NCI-H2029 treated with DMSO at 0.1 percent for 48 hours (cell line): ENCODE data around the gene SIRT7.
"Not testable (repeated sequence)": the region's sequence is repeated elsewhere in the genome, so short reads cannot be mapped to it uniquely, and the experiment has no call there.

ENCODE experiments used
- DNase-seq: peaks from one replicate; lab custom pipeline; 2025; lab: John Stamatoyannopoulos, UW

The SIRT7 gene

DNA sequence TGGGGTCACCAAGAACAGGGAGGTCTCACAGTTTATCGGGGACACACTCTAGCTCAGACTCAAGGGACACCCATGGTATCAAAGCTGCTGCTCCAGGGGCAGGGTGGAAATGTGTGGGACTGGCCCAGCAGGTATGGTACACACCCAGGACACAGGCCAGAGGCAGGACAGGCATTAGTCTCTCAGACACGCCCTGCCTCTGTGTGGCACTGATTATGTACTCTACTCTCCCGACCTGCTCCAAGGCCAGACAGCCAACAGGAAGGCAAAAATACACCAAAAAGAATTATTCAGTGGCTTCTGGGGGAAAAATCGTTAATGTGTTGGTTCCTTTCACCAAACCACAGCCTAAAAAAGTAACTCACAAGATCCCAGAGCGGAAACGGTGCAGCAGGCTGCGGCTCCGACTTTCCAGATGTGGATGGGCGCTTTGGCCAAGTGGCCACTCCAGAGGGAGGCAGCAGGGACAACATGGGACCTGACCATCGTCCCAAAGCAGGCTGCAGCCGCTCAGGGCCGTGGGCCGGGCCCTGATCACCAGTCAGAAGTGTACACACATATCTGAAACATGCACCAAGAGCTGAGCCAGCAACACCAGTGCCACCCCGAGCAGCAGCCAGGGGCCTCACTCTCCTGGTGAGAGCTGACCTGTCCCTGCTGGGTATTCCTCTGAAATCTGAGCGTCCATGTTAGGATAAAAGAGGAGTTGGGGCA lies 1.0 kb upstream of the SIRT7 start:
- no peak for DNase-seq

DNA sequence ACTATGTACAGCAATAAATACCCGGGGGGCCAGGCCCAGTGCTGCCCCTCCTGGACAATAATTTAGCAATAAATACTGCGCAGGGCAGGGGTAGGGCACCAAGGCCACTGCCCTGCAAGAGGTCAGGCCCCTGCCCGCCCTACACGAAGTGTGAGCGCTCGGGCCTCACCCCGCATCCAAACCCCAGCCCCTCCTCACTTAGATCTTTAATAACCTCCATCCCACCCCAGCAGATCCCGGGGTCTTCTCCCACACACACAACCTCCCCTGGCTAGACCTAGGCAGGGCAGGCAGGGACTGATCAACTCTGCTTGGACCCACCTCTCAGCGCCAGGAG lies 325 bp upstream of the SIRT7 start:
- DNase-seq = not testable (repeated sequence)

DNA sequence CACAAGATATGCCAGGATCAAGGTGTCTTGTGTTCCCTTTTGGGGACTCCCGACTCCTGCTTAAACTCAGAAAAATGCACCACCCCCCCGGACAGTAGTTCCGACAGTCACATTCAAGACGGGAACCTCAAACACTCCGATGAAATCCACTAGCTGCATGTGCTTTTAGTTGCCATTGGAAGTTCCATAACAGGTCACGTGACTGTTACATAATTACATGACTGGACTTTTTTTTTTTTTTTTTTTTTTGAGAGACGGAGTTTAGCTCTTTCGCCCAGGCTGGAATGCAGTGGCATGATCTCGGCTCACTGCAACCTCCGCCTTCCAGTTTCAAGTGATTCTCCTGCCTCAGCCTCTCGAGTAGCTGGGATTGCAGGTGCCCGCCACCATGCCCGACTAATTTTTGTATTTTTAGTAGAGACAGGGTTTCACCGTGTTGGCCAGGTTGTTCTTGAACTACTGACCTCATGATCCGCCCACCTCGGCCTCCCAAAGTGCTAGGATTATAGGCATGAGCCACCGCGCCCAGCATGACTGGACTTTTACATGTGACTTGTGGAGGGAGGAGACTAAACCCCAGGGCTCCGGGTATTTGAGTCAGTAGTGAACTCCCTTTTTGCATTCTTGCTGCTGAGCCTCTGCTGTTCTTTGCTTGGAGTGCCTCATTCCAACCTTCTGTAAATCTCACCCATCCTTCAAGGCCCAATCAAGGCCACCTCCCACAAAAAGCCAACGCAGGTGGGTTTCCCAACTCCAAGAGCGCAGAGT lies 1.6 kb downstream of the SIRT7 start:
- no peak for DNase-seq

- no peak for DNase-seq
Observed at GRCh38 chr17:81915331-81915730, 2.6 kb downstream of the SIRT7 start.

- no peak for DNase-seq
Observed at GRCh38 chr17:81914103-81914850, 3.7 kb downstream of the SIRT7 start.

GRCh38 chr17:81913394-81914102 lies 4.4 kb downstream of the SIRT7 start:
- DNase-seq = no peak

GRCh38 chr17:81912441-81913309 lies 5.3 kb downstream of the SIRT7 start:
- DNase-seq = no peak

- no peak for DNase-seq
Observed at GRCh38 chr17:81911969-81912368, 6.0 kb downstream of the SIRT7 start.

GRCh38 chr17:81911277-81911961 lies 6.6 kb downstream of the SIRT7 start, which contains the start of gene PCYT2:
Gene PCYT2, minus strand, starts transcription at chr17:81911399. Its CDS starts 44 bp downstream, at chr17:81911355.
- DNase-seq = peak; percentile 24

DNA sequence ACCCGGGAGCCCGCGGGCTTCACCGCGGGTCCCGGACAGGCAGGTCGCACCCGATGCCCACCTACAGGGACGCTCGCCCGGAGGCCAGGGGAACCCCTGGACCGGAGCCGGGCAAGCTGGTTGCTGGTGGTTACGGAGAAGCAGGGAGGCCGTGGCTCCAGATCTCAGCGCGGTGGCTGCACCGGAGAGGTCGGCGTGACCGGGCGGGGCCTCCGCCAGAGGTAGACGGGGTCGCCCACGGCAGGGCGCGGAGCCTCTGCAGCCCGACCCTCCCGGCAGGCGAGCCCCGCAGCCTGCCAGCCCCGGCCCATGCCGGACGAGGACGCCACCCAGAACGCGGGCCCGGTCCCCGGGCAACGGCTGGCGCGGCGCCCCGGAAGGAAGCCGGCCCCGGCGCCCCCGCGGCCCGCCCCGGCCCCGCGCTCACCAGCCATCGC lies 7.1 kb downstream of the SIRT7 start:
- DNase-seq = no peak

DNA sequence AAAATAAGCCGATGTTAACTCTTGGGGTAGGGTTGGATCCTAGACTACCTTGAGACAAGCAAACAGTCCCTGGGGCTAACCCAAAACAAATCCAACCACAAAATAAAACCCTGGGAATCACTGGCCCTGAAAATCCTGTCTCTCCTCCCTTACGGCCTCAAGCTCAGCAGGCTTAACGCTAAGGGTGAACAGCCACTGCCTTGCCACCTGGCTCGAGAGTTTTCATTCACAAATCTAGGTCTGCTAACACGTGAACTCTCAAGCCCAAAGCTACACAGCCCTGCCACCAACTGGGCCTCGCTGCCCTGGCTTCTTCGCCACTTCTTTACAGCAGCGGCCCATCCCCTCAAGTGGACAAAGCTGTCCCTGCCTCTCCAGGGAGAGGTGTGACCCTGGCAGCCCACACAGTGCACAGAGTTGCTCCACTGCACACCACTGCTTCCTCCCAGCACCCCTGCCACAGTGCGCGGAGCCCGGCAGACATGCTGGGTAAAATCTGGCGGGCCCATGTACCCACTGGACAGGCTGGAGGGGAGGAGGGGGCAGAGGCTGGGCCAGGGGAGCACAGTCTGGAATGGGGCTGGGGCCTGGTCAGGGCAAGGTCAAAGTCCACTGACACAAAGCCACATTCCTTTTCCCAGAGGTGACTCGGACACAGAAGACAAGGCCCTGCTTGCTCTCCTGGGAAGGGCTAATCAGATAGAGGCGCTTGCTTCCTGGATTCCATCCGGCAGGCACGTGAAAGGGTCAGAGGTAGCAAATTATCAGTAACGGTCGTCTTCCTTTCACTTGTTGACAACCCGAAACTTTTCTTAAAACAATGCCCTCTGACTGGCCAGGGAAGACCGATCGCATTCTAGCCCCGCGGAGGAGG lies 7.8 kb downstream of the SIRT7 start:
- no peak for DNase-seq

GRCh38 chr17:81909231-81909630 lies 8.7 kb downstream of the SIRT7 start:
- no peak for DNase-seq

DNA sequence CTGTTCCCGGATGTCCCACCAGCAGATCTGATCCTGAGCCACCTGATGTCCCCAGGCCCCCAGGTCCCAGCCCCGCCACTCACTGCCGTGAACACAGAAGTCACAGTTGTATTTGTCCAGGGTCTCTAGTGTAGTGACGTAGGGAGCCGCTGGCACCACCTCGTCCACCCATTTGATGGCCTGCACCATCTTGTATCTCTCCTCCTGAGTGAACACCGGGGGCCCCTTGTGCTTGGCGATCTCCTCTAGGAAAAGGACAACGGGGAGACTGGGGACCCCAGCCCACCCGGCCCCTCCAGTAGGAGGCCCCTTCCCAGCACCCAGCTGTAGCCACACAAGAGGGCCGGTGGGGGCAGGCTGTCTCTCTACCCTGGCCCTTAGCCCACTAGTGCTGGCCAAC lies 9.2 kb downstream of the SIRT7 start:
- DNase-seq = no peak

- no peak for DNase-seq
Observed at GRCh38 chr17:81907219-81908145, 10.5 kb downstream of the SIRT7 start.

GRCh38 chr17:81906476-81907218 lies 11.3 kb downstream of the SIRT7 start:
- DNase-seq = no peak

DNA sequence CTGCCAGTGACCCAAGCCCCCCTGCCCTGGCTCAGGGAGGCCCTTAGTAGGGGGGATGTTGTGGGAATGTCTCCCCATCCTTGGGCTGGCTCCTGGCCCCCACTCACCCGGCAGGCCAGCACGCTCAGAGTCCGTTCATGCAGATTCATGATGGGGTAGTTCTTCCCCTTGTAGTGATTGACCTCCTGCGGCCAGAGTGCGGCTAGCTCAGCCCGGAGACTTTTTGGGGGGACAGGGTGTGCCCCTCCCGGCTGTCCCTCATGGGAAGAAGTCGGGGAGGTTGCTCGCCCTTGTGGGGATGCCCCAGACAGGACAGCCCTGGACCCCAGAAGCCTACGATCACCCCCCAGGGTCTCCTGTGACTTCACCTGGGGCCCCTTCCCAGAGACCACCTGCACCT lies 12.0 kb downstream of the SIRT7 start:
- DNase-seq = no peak

- no peak for DNase-seq
Observed at GRCh38 chr17:81905424-81905875, 12.5 kb downstream of the SIRT7 start.
